Fibroblast of the aortic adventitia (primary cell): ENCODE measurements around the gene INTS2. TPM values are rescaled to one million over a fixed set of nuclear protein-coding genes. Genes with fewer than 3 reads are reported as not detected.
"Not testable (repeated sequence)": the region's sequence is repeated elsewhere in the genome, so short reads cannot be mapped to it uniquely, and the experiment has no call there.

ENCODE experiments used
- DNase-seq: peaks from one replicate; pipeline ENCODE4 v3.0.0-alpha.2; 2010; ENCODE audit warnings: low read depth
- H3K4me3 ChIP-seq: 2 replicates; pipeline ENCODE4 v1.5.1; 2011; ENCODE audit warnings: low read depth, mild to moderate bottlenecking, control low read depth, low read length, moderate library complexity
- CTCF ChIP-seq: IDR thresholded peaks from 2 replicates; pipeline ENCODE4 v1.5.1; 2011; ENCODE audit warnings: mild to moderate bottlenecking, low read length, control low read depth, inconsistent platforms; ENCODE audit not compliant: insufficient read depth
- total RNA-seq: library from RNA; depleted of rRNA; stranded (reverse); fragments of >200 nt; gene quantifications from 2 replicates; pipeline ENCODE4 v1.2.3, GENCODE V29; 2012; ENCODE audit warnings: low replicate concordance

Gene INTS2
- total RNA-seq, 1 donor, result 14.9 TPM

- H3K4me3 ChIP-seq, result no peak overlapping the region
- TF ChIP-seq CTCF, result no peak
- DNase-seq, result no peak
Observed at GRCh38 chr17:61897548-61898180, 30.1 kb downstream of the INTS2 start.

- no peak for TF ChIP-seq CTCF
- no peak overlapping the region for H3K4me3 ChIP-seq
- no peak for DNase-seq
Observed at GRCh38 chr17:61895391-61895790, 32.4 kb downstream of the INTS2 start.

- H3K4me3 ChIP-seq, DNase-seq: not testable (repeated sequence)
Observed at GRCh38 chr17:61894310-61894709, 33.5 kb downstream of the INTS2 start.

GRCh38 chr17:61887733-61888132, 40.0 kb downstream of the INTS2 start:
- not testable (repeated sequence) for DNase-seq

GRCh38 chr17:61885865-61886264, 41.9 kb downstream of the INTS2 start:
- not testable (repeated sequence) for DNase-seq, H3K4me3 ChIP-seq

More at GRCh38 chr17:61887733-61888132, 40.0 kb downstream of the INTS2 start:
- not testable (repeated sequence) for H3K4me3 ChIP-seq

GRCh38 chr17:61884864-61885263, 42.9 kb downstream of the INTS2 start:
- no peak overlapping the region for H3K4me3 ChIP-seq
- DNase-seq, result no peak
- TF ChIP-seq CTCF, result no peak

GRCh38 chr17:61880589-61881102, 47.1 kb downstream of the INTS2 start:
- H3K4me3 ChIP-seq, result no peak overlapping the region
- no peak for TF ChIP-seq CTCF
- no peak for DNase-seq

- DNase-seq, result no peak
- no peak for TF ChIP-seq CTCF
- no peak overlapping the region for H3K4me3 ChIP-seq
Observed at GRCh38 chr17:61878984-61879612, 48.7 kb downstream of the INTS2 start.
